GM18502 (cell line): Measurements from ENCODE around the gene ESYT2.

Experiments used
- ATAC-seq: cut with Tn5 transposase; IDR thresholded peaks from one replicate; pipeline ENCODE4 v1.9.1; 2021; ENCODE audit warnings: mild to moderate bottlenecking; ENCODE audit not compliant: unreplicated experiment, poor library complexity

Gene ESYT2

DNA sequence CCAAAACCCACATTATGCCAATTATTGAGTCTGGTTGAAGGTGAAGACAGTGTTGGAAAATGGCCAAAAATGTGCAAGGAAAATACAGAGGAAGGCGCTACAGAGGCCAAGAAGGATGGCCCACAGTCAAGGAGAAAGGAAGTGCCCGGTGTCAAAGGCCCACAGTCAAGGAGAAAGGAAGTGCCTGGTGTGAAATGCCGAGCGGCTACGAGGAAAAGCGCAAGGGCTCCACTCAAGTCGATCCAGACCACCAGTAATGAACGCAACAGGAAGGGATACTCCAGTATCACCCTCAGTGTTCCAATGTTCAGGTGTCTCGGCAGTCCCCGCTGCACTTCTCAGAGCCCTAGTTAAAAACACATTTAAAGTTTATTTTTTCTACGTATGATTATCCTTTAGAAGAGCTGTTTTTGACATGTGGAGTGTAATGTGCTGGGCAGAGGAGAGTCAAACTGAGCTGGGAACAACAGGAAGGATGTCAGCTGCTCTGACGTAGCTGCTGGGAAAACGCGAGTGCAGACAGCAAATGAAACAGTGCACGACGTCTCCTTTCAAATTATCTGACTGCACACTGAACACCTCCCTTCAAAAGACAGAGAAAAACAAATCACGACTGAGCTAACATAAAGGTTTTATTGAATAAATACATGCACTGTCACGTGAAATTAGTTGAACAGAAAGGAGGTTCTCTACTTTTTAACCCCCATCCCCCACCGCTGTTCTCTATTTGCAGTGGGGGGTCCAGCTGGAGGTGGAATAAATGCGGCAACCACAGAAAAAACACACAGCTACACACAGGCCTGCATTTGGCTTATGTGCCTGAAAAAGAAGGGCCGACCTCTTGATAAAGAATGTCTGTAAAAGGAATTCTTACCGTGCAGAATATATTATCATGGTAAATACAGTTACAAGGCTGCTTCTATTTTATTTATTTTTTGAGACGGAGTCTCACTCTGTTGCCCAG, 98.6 kb downstream of the ESYT2 start:
- no peak for ATAC-seq

DNA sequence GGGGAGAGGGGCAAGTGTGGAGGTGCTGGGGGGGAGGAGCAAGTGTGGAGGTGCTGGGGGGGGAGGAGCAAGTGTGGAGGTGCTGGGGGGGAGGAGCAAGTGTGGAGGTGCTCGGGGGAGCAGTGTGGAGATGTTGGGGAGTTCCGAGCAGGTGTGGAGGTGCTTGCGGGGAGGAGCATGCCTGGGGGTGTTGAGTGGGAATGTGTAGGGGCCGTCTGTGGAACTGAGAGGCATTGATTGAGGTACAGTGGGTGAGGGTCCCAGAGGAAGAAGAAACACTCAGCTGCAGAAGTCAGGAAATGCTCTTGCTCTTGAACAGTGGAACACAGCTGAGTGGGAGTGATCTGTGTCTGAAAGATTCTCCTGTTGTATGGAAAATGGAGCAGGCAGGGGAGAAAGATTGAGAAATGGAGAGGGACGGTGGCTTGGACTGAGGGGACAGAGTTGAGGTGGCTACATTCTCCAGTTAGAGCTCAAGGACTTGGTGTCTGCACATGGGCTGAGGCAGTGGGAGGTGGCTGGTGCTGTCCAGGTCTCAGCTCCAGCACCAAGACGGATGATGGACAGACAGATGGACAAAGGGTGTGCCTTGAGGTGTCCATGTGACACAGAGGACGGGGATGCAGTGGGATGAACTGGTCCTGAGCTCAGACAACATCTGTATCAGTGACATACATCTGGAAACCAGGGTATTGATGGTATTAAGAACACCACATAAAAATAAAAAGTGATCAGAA, 99.5 kb downstream of the ESYT2 start:
- no peak for ATAC-seq

DNA sequence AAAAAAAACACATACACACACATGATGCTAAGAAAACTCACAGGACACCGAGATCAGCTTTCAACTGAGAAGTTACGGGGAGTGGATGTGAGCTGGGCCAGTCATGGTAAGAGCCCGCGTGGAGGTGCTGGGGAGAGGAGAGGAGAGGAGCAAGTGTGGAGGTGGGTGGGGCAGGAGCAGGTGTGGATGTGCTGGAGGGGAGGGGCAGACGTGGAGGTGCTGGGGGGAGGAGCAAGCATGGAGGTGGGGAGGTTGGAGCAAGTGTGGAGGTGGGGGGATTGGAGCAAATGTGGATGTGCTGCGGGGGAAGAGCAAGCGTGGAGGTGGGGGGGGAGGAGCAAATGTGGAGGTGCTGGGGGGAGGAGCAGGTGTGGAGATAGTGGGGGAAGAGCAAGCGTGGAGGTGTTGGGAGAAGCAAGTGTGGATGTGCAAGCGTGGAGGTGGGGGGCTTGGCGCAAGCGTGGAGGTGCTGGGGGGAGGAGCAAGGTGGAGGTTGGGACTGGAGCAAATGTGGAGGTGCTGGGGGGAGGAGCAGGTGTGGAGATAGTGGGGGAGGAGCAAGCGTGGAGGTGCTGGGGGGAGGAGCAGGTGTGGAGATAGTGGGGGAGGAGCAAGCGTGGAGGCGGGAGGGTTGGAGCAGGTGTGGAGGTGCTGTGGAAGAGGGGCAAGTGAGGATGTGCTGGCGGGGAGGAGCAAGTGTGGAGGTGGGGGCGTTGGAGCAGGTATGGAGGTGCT, 100.2 kb downstream of the ESYT2 start:
- no peak for ATAC-seq

- no peak for ATAC-seq
Measured at GRCh38 chr7:158727690-158728089, 101.6 kb downstream of the ESYT2 start.

DNA sequence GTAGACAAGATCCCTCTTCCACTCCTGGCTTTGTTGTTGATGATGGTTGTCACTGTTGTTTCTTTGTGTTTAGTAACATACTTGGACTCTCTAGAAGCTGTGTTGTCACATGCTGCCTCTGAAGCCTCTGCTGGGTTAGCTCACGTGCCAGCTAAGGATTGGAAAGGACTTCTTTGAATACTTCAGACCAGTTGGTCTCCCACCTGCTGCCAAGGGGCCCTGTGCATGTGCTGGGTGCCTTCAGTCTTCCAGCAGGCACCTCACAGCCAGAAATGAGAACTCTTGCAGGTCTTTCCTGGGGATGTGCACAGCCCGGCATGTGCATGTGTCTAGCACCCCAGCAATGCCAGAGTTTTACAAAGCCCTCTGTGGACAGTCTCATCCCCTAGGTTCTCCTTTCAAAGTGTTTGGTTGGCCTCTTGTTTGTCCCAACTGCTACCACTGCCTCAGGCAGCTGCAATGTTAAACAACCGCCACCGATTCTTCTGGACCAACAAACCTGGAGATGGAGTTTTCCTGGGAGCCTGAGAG, 103.0 kb downstream of the ESYT2 start:
- ATAC-seq, result no peak

GRCh38 chr7:158725506-158725800, 103.9 kb downstream of the ESYT2 start:
- no peak for ATAC-seq

GRCh38 chr7:158724658-158725505, 104.4 kb downstream of the ESYT2 start:
- ATAC-seq, result no peak

DNA sequence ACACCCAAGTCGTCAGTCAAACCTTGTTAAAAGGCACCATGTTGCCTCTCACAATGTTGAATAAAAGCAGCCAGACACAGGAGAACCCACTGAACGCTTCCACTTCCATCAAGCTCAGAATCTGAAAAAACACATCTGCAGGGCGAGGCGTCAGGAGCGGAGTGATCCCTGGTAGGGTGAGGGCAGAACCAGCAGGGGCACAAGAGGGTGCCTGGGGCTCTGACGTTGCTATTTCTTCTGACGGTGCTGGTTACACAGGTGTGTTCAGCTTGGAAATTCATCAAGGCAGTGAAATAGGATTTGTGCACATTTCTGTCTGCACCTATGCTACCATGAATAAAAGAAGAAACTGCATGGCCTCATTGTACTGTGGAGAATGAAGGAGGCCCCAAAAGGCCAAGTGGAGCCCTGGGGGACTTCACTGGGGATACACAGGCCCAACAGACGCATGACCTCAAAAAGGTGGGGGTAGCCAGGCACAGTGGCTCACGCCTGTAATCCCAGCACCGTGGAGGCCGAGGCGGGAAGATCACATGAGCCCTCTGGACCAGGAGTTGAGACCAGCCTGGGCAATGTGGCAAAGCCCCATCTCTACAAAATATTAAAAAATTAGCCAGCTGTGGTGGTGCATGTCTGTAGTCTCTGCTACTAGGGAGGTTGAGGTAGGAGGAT, 105.5 kb downstream of the ESYT2 start:
- no peak for ATAC-seq

- no peak for ATAC-seq
Measured at GRCh38 chr7:158723266-158723665, 106.0 kb downstream of the ESYT2 start.

DNA sequence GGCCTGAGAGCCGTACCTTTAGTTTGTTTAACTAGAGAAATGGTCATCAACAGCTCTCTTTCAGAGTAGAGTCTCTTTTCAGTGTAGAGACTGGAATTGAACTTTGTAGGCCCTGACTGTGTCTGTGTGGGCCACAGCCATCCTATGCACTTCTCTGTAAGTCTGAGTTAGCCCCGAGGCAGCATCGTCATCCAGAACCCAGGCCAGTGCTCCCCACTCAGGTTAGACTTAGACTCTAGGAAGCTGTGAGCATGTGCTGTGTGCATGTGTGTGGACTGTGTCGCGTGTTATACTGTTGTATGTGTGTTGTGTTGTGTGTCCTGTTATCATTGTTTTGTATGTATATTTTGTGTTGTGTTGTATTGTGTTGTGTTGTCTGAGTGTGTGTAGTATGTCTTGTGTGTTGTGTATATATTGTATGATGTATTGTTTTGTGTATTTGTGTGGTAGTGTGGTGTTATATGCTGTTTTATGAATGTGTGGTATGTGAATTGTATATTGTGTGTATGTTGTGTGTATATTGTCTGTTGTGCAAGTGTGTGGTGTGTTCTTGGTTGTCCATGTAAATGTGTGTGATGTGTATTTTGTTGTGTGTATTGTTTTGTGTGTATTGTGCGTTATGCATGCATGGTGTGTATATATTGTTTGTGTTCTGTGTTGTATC, 106.6 kb downstream of the ESYT2 start:
- ATAC-seq, result no peak

DNA sequence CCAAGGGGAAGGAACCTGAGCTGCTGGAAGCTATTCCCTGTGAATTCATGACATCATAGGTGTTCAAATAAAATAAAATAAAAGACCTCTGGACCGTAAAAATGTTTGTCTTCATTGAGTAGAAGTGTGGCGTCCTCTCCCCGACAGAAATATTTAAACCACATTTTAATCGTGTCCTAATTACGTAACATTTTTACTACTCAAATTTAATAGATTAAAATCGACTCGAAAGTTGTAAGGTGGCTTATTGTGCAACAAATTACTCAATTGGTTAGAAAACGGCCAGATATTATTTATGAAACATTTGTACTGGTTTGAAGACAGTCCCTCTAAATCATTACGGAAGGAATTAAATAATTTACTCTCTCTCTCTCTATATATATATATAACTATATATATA, 109.2 kb downstream of the ESYT2 start:
- ATAC-seq, result no peak

DNA sequence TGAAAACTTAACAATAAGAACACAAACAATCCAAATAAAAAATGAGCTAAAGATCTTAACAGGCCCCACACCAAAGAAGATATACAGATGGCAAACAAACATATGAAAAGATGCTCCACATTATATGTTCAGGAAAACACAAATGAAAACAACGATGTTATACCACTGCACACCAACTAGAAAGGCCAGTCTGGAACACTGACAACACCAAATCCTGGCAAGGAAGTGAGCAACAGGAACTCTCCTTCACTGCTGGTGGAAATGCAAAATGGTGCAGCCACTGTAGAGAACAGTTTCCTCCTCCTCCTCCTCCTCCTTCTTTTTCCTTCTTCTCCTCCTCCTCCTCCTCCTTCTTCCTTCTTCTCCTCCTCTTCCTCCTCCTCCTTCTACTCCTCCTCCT, 112.5 kb downstream of the ESYT2 start:
- no peak for ATAC-seq

DNA sequence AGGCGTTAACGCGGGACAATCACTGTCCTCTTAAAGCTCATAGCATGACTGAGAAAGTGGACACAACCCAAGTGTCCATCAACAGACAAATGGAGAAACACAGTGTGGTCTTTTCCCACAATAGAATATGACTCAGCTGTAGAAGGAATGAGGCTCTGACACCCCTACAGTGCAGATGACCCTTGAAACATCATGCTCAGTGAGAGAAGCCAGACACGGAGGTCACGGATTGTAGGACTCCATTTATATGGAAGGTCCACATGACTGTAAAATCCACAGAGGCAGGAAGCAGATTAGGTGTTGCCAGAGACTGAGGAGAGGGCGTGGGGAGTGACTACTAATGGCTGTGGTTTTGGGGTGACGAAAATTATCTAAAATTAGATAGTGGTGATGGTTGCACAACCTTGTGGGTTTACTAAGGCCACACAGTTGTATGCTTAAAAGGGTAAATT, 118.6 kb downstream of the ESYT2 start:
- ATAC-seq, result no peak

- ATAC-seq, result no peak
Measured at GRCh38 chr7:158707610-158708009, 121.7 kb downstream of the ESYT2 start.

DNA sequence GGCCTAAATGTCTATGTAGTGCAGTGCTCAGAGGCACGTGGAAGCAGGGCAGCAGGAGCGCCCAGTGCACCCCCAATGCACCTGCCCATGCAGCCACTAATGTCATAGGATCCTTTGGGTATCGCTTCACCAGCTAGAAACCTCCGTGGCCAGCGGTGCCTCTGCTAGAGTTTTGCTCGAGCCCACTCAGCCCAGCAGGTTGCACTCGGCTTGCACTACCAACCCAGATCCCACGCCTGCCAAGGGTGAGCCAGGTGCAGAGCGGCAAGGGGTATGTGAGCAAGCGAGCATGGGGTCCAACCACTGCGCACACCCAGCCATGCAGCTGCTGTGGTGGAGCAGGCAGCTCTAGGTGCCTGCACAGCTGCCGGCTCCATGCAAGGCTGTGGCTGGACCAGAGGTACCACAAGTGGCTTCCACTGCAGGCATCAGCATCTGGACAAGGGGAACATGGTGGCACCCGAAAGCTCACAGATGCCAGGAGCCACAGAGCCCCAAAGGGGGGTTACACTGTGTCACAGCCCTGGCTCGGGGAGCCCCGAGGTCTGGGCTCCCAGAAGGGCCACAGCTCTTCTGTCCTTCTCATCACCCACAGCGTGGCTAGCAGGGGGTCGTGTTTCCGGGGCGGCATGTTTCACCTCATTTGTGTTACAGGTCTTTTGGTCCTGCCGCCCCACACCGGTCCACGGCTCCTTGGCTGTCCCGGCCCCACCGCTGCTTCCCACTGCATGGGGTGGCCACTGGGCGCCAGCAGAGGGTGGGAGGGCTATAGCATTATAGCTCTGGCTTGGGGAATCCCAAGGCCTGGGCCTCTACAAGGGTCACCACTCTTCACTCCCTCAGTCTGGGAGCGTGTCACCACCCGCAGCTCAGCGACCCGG, 122.4 kb downstream of the ESYT2 start:
- no peak for ATAC-seq

DNA sequence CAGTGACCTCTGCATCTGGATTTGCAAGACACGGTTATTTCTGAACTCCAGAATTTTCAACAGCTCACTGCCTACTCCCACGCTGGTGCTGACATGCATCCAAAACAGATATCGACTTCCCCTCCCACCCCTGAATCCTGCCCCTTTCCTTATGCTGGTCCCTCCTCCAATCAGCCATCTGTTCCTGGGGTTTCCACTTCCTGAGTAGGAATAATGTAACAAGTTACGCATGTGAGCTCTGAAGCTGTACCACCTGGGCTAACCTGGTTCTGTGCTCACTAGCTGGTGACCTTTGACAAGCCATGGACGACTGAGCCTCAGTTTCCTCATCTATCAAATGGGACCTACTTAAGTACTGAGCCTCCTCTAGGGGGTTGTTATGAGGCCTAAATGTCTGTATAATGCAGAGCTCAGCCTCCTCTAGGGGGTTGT, 123.0 kb downstream of the ESYT2 start:
- ATAC-seq, result no peak

DNA sequence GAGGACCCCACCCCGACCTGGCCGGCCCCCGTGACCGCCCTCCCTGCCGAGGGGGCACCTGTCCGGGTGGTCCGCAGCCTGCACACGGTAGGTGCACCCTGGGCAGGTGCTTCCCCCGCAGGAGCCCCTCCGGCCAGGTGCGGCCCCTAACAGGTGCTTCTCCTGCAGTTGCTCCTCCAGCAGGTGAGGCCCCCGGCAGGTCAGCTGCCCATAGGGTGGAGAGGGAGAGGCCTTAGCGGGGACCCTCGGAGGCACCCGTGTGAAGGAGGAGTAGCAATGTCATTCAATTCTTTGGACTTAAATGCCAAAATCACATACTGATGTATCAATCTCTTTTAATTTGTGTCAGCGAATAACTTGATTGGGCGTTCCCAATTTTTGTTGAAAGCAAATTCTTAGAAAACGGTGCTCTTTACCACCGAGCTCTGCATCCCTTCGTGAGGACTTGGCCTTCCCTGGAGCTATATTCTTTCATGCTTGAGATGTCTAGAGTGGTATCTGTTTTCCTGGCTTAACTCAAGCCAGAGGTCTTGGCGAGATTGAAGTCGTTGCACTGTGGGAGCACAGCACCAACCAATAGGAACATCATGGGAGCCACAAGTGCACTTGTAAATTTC, 124.0 kb downstream of the ESYT2 start:
- no peak for ATAC-seq
